ENCODE results near the gene CUX1. TPM values are rescaled to one million over a fixed set of nuclear protein-coding genes. Genes with fewer than 3 reads are reported as not detected.

The CUX1 gene
- total and polyA plus RNA-seq, 7 experiments from 2014 or later: 10.1 to 81.6 (median 42.5) TPM

- DNase-seq (no peak), ATAC-seq (no peak)
- no peak overlapping the region for H3K4me3 ChIP-seq (ENCODE audit: low read length)
- H3K27ac ChIP-seq (ENCODE audit: low read depth, low read length): no peak overlapping the region
- intact Hi-C loops (cut with micrococcal nuclease): no loop called here
- H3K9me3 ChIP-seq (ENCODE audit: control insufficient read depth in 2 of 3, low read length in 3 of 3): peaks cover 0 to 5% (median 0%) of the 10 kb centered on the region in 3 experiments
- Mint-ChIP-seq H3K4me3 (no peak overlapping the region), H3K27me3 (no peaks in the 10 kb centered on the region), H3K9me3 (peaks cover 0 to 16% (median 5%) of the 10 kb centered on the region in 11 donors), H3K27ac (no peak overlapping the region), H3K36me3 (peaks cover 16 to 65% (median 45%) of the 10 kb centered on the region in 5 donors), H3K4me1 (peaks cover 0 to 4% (median 0%) of the 10 kb centered on the region in 7 donors)
- CTCF ChIA-PET: no interaction called here
- H3K4me1 ChIP-seq (ENCODE audit: control insufficient read depth in 2 of 2, insufficient read depth in 2 of 2, low read length in 2 of 2): no peaks in the 10 kb centered on the region
- POLR2A ChIA-PET: no interaction called here
- no peaks in the 10 kb centered on the region for H3K27me3 ChIP-seq (ENCODE audit: control insufficient read depth in 2 of 2, insufficient read depth in 2 of 2, low read length in 2 of 2)
- H3K36me3 ChIP-seq (ENCODE audit: control insufficient read depth in 2 of 3, insufficient read depth in 3 of 3, low read length in 3 of 3): peaks cover 0 to 30% (median 0%) of the 10 kb centered on the region in 3 experiments
Observed at GRCh38 chr7:102073931-102074880, 256.8 kb downstream of the CUX1 start.

- peaks cover 0 to 9% (median 0%) of the 10 kb centered on the region in 3 experiments for H3K9me3 ChIP-seq (ENCODE audit: control insufficient read depth in 2 of 3, low read length in 3 of 3)
- Mint-ChIP-seq H3K9me3 (peaks cover 0 to 13% (median 5%) of the 10 kb centered on the region in 11 donors), H3K27ac (no peak overlapping the region), H3K36me3 (peaks cover 14 to 67% (median 46%) of the 10 kb centered on the region in 5 donors), H3K4me3 (no peak overlapping the region), H3K4me1 (peaks cover 0 to 4% (median 0%) of the 10 kb centered on the region in 7 donors), H3K27me3 (no peaks in the 10 kb centered on the region)
- no peak overlapping the region for H3K4me3 ChIP-seq (ENCODE audit: low read length)
- no peaks in the 10 kb centered on the region for H3K27me3 ChIP-seq (ENCODE audit: control insufficient read depth in 2 of 2, insufficient read depth in 2 of 2, low read length in 2 of 2)
- no peak overlapping the region for H3K27ac ChIP-seq (ENCODE audit: low read depth, low read length)
- DNase-seq (no peak), ATAC-seq (no peak)
- CTCF ChIA-PET: no interaction called here
- H3K4me1 ChIP-seq (ENCODE audit: control insufficient read depth in 2 of 2, insufficient read depth in 2 of 2, low read length in 2 of 2): no peaks in the 10 kb centered on the region
- peaks cover 0 to 25% (median 0%) of the 10 kb centered on the region in 3 experiments for H3K36me3 ChIP-seq (ENCODE audit: control insufficient read depth in 2 of 3, insufficient read depth in 3 of 3, low read length in 3 of 3)
- POLR2A ChIA-PET: no interaction called here
- intact Hi-C loops (cut with micrococcal nuclease): no loop called here
Observed at GRCh38 chr7:102075126-102075525, 257.7 kb downstream of the CUX1 start.

- Histone ChIP-seq H3K27ac (ENCODE audit: low read depth, low read length) (no peak overlapping the region), H3K9me3 (ENCODE audit: control insufficient read depth in 2 of 3, low read length in 3 of 3) (peaks cover 0 to 10% (median 0%) of the 10 kb centered on the region in 3 experiments), H3K27me3 (ENCODE audit: control insufficient read depth in 2 of 2, insufficient read depth in 2 of 2, low read length in 2 of 2) (no peaks in the 10 kb centered on the region), H3K36me3 (ENCODE audit: control insufficient read depth in 2 of 3, insufficient read depth in 3 of 3, low read length in 3 of 3) (peaks cover 0 to 20% (median 0%) of the 10 kb centered on the region in 3 experiments), H3K4me3 (ENCODE audit: low read length) (no peak overlapping the region), H3K4me1 (ENCODE audit: control insufficient read depth in 2 of 2, insufficient read depth in 2 of 2, low read length in 2 of 2) (no peaks in the 10 kb centered on the region)
- Mint-ChIP-seq H3K36me3 (peaks cover 14 to 67% (median 46%) of the 10 kb centered on the region in 5 donors), H3K9me3 (peaks cover 0 to 13% (median 5%) of the 10 kb centered on the region in 11 donors), H3K27ac (no peak overlapping the region), H3K4me3 (no peak overlapping the region), H3K4me1 (peaks cover 0 to 4% (median 0%) of the 10 kb centered on the region in 7 donors), H3K27me3 (no peaks in the 10 kb centered on the region)
- ATAC-seq (no peak), DNase-seq (no peak)
- CTCF ChIA-PET: no interaction called here
- POLR2A ChIA-PET: no interaction called here
- intact Hi-C loops (cut with micrococcal nuclease): no loop called here
Observed at GRCh38 chr7:102075553-102076135, 258.2 kb downstream of the CUX1 start.

- ChIA-PET CTCF (no interaction called here), POLR2A (no interaction called here)
- peaks cover 0 to 5% (median 0%) of the 10 kb centered on the region in 3 experiments for H3K9me3 ChIP-seq (ENCODE audit: control insufficient read depth in 2 of 3, low read length in 3 of 3)
- no peaks in the 10 kb centered on the region for H3K4me1 ChIP-seq (ENCODE audit: control insufficient read depth in 2 of 2, insufficient read depth in 2 of 2, low read length in 2 of 2)
- H3K4me1 Mint-ChIP-seq: peaks cover 0 to 4% (median 0%) of the 10 kb centered on the region in 7 donors
- intact Hi-C loops (cut with micrococcal nuclease): no loop called here
- H3K27ac Mint-ChIP-seq: no peak overlapping the region
- H3K36me3 Mint-ChIP-seq: peaks cover 14 to 68% (median 49%) of the 10 kb centered on the region in 5 donors
- H3K4me3 Mint-ChIP-seq: no peak overlapping the region
- peaks cover 0 to 14% (median 0%) of the 10 kb centered on the region in 3 experiments for H3K36me3 ChIP-seq (ENCODE audit: control insufficient read depth in 2 of 3, insufficient read depth in 3 of 3, low read length in 3 of 3)
- no peaks in the 10 kb centered on the region for H3K27me3 Mint-ChIP-seq
- no peak for DNase-seq
- H3K27ac ChIP-seq (ENCODE audit: low read depth, low read length): no peak overlapping the region
- peaks cover 0 to 17% (median 6%) of the 10 kb centered on the region in 11 donors for H3K9me3 Mint-ChIP-seq
- no peaks in the 10 kb centered on the region for H3K27me3 ChIP-seq (ENCODE audit: control insufficient read depth in 2 of 2, insufficient read depth in 2 of 2, low read length in 2 of 2)
- no peak for ATAC-seq
- no peak overlapping the region for H3K4me3 ChIP-seq (ENCODE audit: low read length)
Observed at GRCh38 chr7:102077081-102077480, 259.7 kb downstream of the CUX1 start.

GRCh38 chr7:102079140-102080018 is 262.0 kb downstream of the CUX1 start:
- CTCF ChIA-PET: no interaction called here
- no peak overlapping the region for H3K27ac Mint-ChIP-seq
- H3K4me3 ChIP-seq (ENCODE audit: low read length): no peak overlapping the region
- peaks cover 0 to 11% (median 4%) of the 10 kb centered on the region in 3 experiments for H3K36me3 ChIP-seq (ENCODE audit: control insufficient read depth in 2 of 3, insufficient read depth in 3 of 3, low read length in 3 of 3)
- H3K27me3 ChIP-seq (ENCODE audit: control insufficient read depth in 2 of 2, insufficient read depth in 2 of 2, low read length in 2 of 2): no peaks in the 10 kb centered on the region
- H3K4me1 Mint-ChIP-seq: peaks cover 0 to 4% (median 0%) of the 10 kb centered on the region in 7 donors
- peaks cover 0 to 5% (median 0%) of the 10 kb centered on the region in 3 experiments for H3K9me3 ChIP-seq (ENCODE audit: control insufficient read depth in 2 of 3, low read length in 3 of 3)
- ATAC-seq: no peak
- POLR2A ChIA-PET: no interaction called here
- H3K9me3 Mint-ChIP-seq: peaks cover 0 to 32% (median 11%) of the 10 kb centered on the region in 11 donors
- H3K4me1 ChIP-seq (ENCODE audit: control insufficient read depth in 2 of 2, insufficient read depth in 2 of 2, low read length in 2 of 2): no peaks in the 10 kb centered on the region
- no peak for DNase-seq
- intact Hi-C loops (cut with micrococcal nuclease): no loop called here
- H3K27ac ChIP-seq (ENCODE audit: low read depth, low read length): no peak overlapping the region
- no peaks in the 10 kb centered on the region for H3K27me3 Mint-ChIP-seq
- H3K4me3 Mint-ChIP-seq: no peak overlapping the region
- peaks cover 6 to 66% (median 49%) of the 10 kb centered on the region in 5 donors for H3K36me3 Mint-ChIP-seq

GRCh38 chr7:102080019-102080433 is 262.6 kb downstream of the CUX1 start:
- Histone ChIP-seq H3K9me3 (ENCODE audit: control insufficient read depth in 2 of 3, low read length in 3 of 3) (peaks cover 0 to 5% (median 0%) of the 10 kb centered on the region in 3 experiments), H3K27me3 (ENCODE audit: control insufficient read depth in 2 of 2, insufficient read depth in 2 of 2, low read length in 2 of 2) (no peaks in the 10 kb centered on the region), H3K36me3 (ENCODE audit: control insufficient read depth in 2 of 3, insufficient read depth in 3 of 3, low read length in 3 of 3) (peaks cover 0 to 11% (median 4%) of the 10 kb centered on the region in 3 experiments), H3K4me1 (ENCODE audit: control insufficient read depth in 2 of 2, insufficient read depth in 2 of 2, low read length in 2 of 2) (no peaks in the 10 kb centered on the region), H3K4me3 (ENCODE audit: low read length) (no peak overlapping the region), H3K27ac (ENCODE audit: low read depth, low read length) (no peak overlapping the region)
- ATAC-seq: no peak
- intact Hi-C loops (cut with micrococcal nuclease): no loop called here
- no peaks in the 10 kb centered on the region for H3K27me3 Mint-ChIP-seq
- DNase-seq: no peak
- ChIA-PET POLR2A (no interaction called here), CTCF (no interaction called here)
- H3K27ac Mint-ChIP-seq: no peak overlapping the region
- peaks cover 6 to 70% (median 53%) of the 10 kb centered on the region in 5 donors for H3K36me3 Mint-ChIP-seq
- H3K4me3 Mint-ChIP-seq: no peak overlapping the region
- peaks cover 0 to 32% (median 11%) of the 10 kb centered on the region in 11 donors for H3K9me3 Mint-ChIP-seq
- H3K4me1 Mint-ChIP-seq: peaks cover 0 to 4% (median 0%) of the 10 kb centered on the region in 7 donors
